OCI-LY7 (cell line): ENCODE measurements around the gene NAA30.

ENCODE experiments used
- CTCF ChIP-seq: fragments of 200-600 bp; sonication (generic); conservative IDR thresholded peaks from 2 replicates; pipeline ENCODE4 v1.5.1; 2014; ENCODE audit warnings: mild to moderate bottlenecking, antibody characterized with exemption, low read length, moderate library complexity, mixed read lengths
- EZH2phosphoT487 ChIP-seq: fragments of 200-600 bp; sonication (generic); IDR thresholded peaks from 2 replicates; pipeline ENCODE4 v1.6.1; 2018; ENCODE audit warnings: low read depth, borderline replicate concordance, mild to moderate bottlenecking, mixed run types, antibody characterized with exemption, low read length, moderate library complexity, mixed read lengths

- TF ChIP-seq CTCF (0 out of 2 replicates have a peak, but pooled peaks have one; percentile 11), EZH2phosphoT487 (no peak)
These were observed 45.5 kb downstream of the NAA30 start for GRCh38 chr14:57435923-57436322.
